Loucy (cell line): ENCODE data around the gene CSNK2A1.

Experiments used
- CTCF ChIP-seq: fragments of 200-600 bp; sonication (generic); conservative IDR thresholded peaks from 2 replicates; pipeline ENCODE4 v1.5.1; 2014; ENCODE audit warnings: mild to moderate bottlenecking, antibody characterized with exemption, low read length
- EZH2phosphoT487 ChIP-seq: fragments of 200-600 bp; IDR thresholded peaks from 2 replicates; pipeline ENCODE4 v1.6.1; 2018; ENCODE audit warnings: antibody characterized with exemption, mild to moderate bottlenecking, moderate library complexity, borderline replicate concordance

DNA sequence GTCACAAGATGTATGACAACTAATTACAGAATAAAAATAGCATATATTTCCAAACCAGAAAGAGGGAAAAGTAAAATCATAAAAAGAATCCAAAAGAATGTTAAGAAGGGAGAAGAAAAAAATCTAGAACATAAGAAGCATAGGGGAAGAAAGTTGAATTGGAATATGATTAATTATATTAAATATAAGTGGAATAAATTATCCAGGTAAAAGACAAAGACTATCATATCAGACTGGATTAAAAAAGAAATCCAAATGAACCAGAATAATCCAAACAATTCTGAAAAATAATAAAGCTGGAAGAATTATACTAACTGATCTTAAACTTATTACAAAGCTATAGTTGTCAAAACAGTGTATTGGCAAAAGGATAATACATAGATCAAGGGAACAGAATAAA lies 23.6 kb downstream of the CSNK2A1 start:
- TF ChIP-seq CTCF (no peak), EZH2phosphoT487 (no peak)
